Osteoblast (primary cell): ENCODE data around the gene SMTN. TPM values are rescaled to one million over a fixed set of nuclear protein-coding genes. Genes with fewer than 3 reads are reported as not detected.

ENCODE experiments used
- DNase-seq: peaks from one replicate; pipeline ENCODE4 v3.0.0; 2011; ENCODE audit warnings: low spot score, mixed read lengths; ENCODE audit not compliant: insufficient read length; ENCODE audit errors: missing footprints
- H2AFZ ChIP-seq: 2 replicates; pipeline ENCODE4 v1.6.0; 2011; ENCODE audit warnings: mild to moderate bottlenecking, low read length
- H3K27ac ChIP-seq: 2 replicates; pipeline ENCODE4 v1.5.1; 2011; ENCODE audit warnings: mild to moderate bottlenecking, low read depth, low read length, moderate library complexity
- H3K27me3 ChIP-seq: 2 replicates; pipeline ENCODE4 v1.6.0; 2012; ENCODE audit warnings: mild to moderate bottlenecking, control low read depth, inconsistent platforms, low read length, moderate library complexity; ENCODE audit not compliant: insufficient read depth
- H3K36me3 ChIP-seq: 2 replicates; pipeline ENCODE4 v1.5.1; 2011; ENCODE audit warnings: mild to moderate bottlenecking, low read length, control low read depth, moderate library complexity; ENCODE audit not compliant: insufficient read depth
- H3K4me1 ChIP-seq: 2 replicates; pipeline ENCODE4 v1.5.1; 2011; ENCODE audit warnings: mild to moderate bottlenecking, low read length, control low read depth, moderate library complexity; ENCODE audit not compliant: insufficient read depth
- H3K4me2 ChIP-seq: 2 replicates; pipeline ENCODE4 v1.6.0; 2011; ENCODE audit warnings: mild to moderate bottlenecking, low read length; ENCODE audit not compliant: insufficient read depth
- H3K4me3 ChIP-seq: fragments of 200-600 bp; sonication (generic); 3 replicates; pipeline ENCODE4 v1.5.1; 2012; ENCODE audit warnings: mild to moderate bottlenecking, low read length, inconsistent platforms; ENCODE audit not compliant: insufficient read depth
- H3K79me2 ChIP-seq: 2 replicates; pipeline ENCODE4 v1.6.0; 2012; ENCODE audit warnings: mild to moderate bottlenecking, low read length, control low read depth, inconsistent platforms; ENCODE audit not compliant: insufficient read depth
- H3K9me3 ChIP-seq: 2 replicates; pipeline ENCODE4 v1.5.1; 2011; ENCODE audit warnings: low read depth, low read length, control low read depth
- H4K20me1 ChIP-seq: 2 replicates; pipeline ENCODE4 v1.6.0; 2012; ENCODE audit warnings: mild to moderate bottlenecking, low read length, control low read depth; ENCODE audit not compliant: insufficient read depth
- total RNA-seq: library from RNA; depleted of rRNA; stranded (reverse); fragments of >200 nt; gene quantifications from 2 replicates; pipeline ENCODE4 v1.2.3, GENCODE V29; 2012
- TF ChIP-seq, protein P1 (sequence below): IDR thresholded peaks from 2 replicates; pipeline ENCODE4 v1.5.1; 2011; ENCODE audit warnings: mild to moderate bottlenecking, low read depth, low read length, moderate library complexity; ENCODE audit errors: extremely low read depth

SMTN gene
- total RNA-seq, 1 donor, result 31.5 TPM

- no peaks in the 10 kb centered on the region for H3K27me3 ChIP-seq
- DNase-seq, result peak; percentile 87
- H4K20me1 ChIP-seq, result peaks cover 42% of the 10 kb centered on the region
- no peaks in the 10 kb centered on the region for H3K9me3 ChIP-seq
- TF ChIP-seq, protein P1, sequence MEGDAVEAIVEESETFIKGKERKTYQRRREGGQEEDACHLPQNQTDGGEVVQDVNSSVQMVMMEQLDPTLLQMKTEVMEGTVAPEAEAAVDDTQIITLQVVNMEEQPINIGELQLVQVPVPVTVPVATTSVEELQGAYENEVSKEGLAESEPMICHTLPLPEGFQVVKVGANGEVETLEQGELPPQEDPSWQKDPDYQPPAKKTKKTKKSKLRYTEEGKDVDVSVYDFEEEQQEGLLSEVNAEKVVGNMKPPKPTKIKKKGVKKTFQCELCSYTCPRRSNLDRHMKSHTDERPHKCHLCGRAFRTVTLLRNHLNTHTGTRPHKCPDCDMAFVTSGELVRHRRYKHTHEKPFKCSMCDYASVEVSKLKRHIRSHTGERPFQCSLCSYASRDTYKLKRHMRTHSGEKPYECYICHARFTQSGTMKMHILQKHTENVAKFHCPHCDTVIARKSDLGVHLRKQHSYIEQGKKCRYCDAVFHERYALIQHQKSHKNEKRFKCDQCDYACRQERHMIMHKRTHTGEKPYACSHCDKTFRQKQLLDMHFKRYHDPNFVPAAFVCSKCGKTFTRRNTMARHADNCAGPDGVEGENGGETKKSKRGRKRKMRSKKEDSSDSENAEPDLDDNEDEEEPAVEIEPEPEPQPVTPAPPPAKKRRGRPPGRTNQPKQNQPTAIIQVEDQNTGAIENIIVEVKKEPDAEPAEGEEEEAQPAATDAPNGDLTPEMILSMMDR, result no peak
- H3K4me1 ChIP-seq, result peaks cover 35% of the 10 kb centered on the region
- peaks cover 70% of the 10 kb centered on the region for H3K79me2 ChIP-seq
- peak overlapping the region; percentile 95 for H3K4me3 ChIP-seq
- peak overlapping the region; percentile 93 for H3K4me2 ChIP-seq
- H3K27ac ChIP-seq, result peak overlapping the region; percentile 57
- peaks cover 39% of the 10 kb centered on the region for H3K36me3 ChIP-seq
- H2AFZ ChIP-seq, result no peak overlapping the region
Observed at GRCh38 chr22:31083377-31083768, 2.3 kb downstream of the SMTN start.

DNA sequence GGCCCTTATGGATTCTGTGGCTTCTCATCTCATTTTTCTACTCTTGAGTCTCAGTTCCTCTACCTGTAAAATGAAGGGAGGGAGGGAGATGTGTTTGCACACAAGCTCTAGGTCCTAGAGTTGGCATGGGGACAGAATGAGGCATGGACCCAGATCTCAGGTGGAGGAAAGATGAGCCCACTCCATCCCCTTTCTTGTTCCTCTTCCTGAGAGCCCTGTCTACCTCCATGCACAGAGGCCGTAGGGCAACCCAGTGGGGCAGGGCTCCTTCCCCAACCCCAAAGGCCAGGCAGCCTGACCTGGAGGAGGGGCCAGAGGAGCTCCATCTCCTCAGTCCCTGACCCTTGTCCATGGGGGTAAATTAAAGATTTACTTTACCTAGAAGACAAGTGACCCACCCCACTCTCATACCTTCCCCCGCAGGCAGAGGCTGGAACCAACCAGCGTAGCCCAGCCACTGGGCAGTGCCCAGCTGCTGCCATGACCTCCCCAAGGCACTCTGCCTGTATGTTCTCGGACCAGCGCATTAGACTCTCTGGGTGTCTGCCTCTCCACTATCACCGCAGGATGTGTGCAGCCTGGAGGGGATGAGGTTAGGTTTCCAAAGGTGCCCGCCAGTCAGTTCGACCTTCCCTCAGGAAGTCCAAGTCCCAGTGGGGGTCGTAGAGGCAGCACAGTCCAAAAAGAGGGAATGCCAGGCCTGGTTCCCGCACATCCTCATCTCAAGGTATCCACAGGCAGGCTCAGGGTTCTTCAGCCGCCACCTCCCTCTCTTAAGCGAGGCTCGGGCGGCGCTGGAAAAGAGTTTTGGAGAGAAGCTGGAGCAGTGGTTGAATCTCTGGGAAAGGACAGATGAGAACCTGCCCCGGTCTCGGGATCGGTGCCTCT is 3.0 kb downstream of the SMTN start:
- peak overlapping the region; percentile 95 for H3K4me3 ChIP-seq
- no peaks in the 10 kb centered on the region for H3K9me3 ChIP-seq
- TF ChIP-seq, protein P1, result no peak
- H3K36me3 ChIP-seq, result peaks cover 47% of the 10 kb centered on the region
- peaks cover 50% of the 10 kb centered on the region for H4K20me1 ChIP-seq
- H3K4me1 ChIP-seq, result peaks cover 35% of the 10 kb centered on the region
- H3K27ac ChIP-seq, result peak overlapping the region; percentile 62
- DNase-seq, result peak; percentile 95
- H3K4me2 ChIP-seq, result peak overlapping the region; percentile 93
- H3K27me3 ChIP-seq, result no peaks in the 10 kb centered on the region
- peaks cover 78% of the 10 kb centered on the region for H3K79me2 ChIP-seq
- H2AFZ ChIP-seq, result peak overlapping the region; percentile 66

DNA sequence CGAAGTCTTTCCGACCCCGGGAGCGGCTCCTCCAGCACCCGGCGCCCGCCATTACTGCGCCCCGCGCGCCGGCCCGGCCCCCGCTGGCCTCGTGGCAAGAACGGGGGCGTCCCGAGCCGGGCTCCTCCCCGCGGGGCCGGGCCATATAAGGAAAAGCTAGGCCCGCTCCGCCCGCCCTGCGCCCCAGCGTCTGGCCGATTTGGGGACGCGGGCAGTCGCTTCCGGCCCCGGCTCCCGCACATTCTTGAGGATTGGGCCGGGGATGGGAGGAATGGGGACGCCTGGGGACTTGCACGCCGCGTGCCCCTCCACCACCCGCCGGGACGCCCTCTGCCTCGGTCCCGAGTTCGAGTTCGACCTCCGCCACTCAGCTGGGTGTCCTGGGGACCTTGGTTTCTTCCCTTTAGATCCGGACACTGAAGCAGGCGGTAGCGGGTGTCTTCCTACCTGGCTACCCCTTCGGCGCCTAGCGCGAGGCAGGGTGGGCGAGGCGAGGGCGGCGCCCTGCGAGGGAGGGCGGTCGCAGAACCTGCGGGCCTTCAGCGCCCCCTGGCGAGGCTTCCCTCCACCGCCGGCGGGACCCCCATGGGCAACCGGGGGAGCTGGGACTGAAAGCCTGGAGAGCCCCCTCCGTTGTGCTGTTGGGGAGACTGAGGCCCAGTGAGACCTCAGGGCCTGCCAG is 3.8 kb downstream of the SMTN start:
- H3K4me1 ChIP-seq, result peaks cover 35% of the 10 kb centered on the region

More for the DNA sequence above, 3.8 kb downstream of the SMTN start:
- Histone ChIP-seq H3K36me3 (peaks cover 55% of the 10 kb centered on the region), H2AFZ (peak overlapping the region; percentile 66), H3K79me2 (peaks cover 86% of the 10 kb centered on the region), H3K4me2 (peak overlapping the region; percentile 93), H4K20me1 (peaks cover 58% of the 10 kb centered on the region), H3K27ac (peak overlapping the region; percentile 62), H3K27me3 (no peaks in the 10 kb centered on the region), H3K4me3 (peak overlapping the region; percentile 95), H3K9me3 (no peaks in the 10 kb centered on the region)
- peak; percentile 99 for DNase-seq
- TF ChIP-seq, protein P1, result peak; percentile 62
